Erythroblast (primary cell): ENCODE measurements around the gene ALDH3A1.

ENCODE experiments used
- GATA1 ChIP-seq: IDR thresholded peaks from 2 replicates; pipeline ENCODE4 v1.6.1; 2011; ENCODE audit warnings: low read depth, mild to moderate bottlenecking, control low read depth, low read length, moderate library complexity
- POLR2A ChIP-seq: IDR thresholded peaks from 2 replicates; pipeline ENCODE4 v1.6.1; 2011; ENCODE audit warnings: mild to moderate bottlenecking, low read length

DNA sequence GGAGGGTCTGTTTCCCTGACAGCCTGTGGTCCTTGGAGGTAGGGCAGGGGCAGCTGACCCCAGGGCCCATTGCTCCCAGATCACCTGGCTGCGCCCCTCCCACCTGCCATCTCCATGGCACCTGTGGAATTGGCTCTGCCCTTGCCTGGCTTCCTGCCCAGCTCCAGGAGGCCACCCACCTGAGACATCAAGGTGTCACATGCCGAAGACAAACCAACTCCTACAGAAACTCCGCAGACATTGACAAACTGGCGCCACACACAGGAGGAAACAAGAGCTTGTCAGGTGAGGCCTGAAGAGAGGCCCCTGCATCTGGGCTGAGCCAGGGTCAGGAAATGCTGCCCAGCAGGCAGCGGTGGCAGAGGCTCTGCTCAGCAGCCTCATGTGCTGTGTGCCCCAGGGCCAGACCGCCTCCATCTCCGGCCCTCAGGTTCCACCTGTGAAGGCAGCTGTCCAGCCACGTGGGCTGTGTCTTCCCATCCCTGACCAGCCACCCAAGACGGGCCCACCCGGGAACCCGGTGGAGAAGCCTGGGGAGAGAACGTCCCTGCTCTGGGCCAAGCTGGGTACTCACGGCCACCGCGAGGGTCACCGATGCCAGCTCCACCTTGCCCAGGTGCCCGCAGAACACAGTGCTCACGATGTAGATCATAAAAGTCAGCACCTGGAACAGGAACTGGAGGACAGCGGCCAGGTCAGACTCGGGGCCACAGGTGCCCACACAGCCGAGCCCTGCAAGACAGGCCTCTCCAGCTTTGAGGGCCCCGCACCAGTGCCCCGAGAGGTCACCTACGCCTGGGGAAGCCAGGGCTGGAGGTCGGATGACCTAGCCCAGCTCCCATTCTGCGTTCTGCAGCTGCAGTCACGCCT lies 33.3 kb downstream of the ALDH3A1 start:
- no peak for TF ChIP-seq POLR2A
- TF ChIP-seq GATA1: no peak
